Jurkat, Clone E6-1 (cell line): ENCODE data around the gene PAFAH1B2.
"Not testable (repeated sequence)": the region's sequence is repeated elsewhere in the genome, so short reads cannot be mapped to it uniquely, and the experiment has no call there.

Experiments
- DNase-seq: peaks from one replicate; pipeline ENCODE4 v3.0.0-alpha.2; 2011; ENCODE audit warnings: low read depth, low spot score
- H3K4me3 ChIP-seq: 2 replicates; pipeline ENCODE4 v1.5.1; 2011; ENCODE audit warnings: mild to moderate bottlenecking, low read length, control low read depth, moderate library complexity

PAFAH1B2 gene

DNA sequence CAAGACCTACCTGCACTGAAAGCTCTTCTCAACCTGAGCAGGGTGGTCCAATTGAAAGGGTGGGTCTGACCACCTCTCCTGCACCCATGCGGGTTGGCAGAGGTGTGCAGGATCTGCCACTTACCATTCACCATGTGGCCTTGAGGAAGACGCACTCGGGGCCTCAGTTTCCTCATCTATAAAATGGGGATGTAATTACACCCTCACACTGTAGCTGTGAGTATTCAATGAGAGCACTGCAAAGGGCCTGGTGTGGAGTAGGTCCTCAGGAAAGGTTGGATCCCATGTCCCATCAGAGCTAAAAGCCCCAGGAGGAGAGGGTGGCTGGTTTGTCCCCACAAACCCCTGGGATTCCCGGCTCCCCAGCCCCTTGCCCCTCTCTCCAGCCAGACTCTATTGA is 54.5 kb downstream of the PAFAH1B2 start:
- no peak overlapping the region for H3K4me3 ChIP-seq

GRCh38 chr11:117199053-117199915 is 55.2 kb downstream of the PAFAH1B2 start, which contains the start of gene TAGLN:
TAGLN (plus strand) TSS chr11:117199370; CDS start chr11:117203014, 3,644 bp downstream.
- DNase-seq, result no peak
- H3K4me3 ChIP-seq, result no peak within 1 kb of the TSS

More for the DNA sequence above, 54.5 kb downstream of the PAFAH1B2 start:
- no peak for DNase-seq

DNA sequence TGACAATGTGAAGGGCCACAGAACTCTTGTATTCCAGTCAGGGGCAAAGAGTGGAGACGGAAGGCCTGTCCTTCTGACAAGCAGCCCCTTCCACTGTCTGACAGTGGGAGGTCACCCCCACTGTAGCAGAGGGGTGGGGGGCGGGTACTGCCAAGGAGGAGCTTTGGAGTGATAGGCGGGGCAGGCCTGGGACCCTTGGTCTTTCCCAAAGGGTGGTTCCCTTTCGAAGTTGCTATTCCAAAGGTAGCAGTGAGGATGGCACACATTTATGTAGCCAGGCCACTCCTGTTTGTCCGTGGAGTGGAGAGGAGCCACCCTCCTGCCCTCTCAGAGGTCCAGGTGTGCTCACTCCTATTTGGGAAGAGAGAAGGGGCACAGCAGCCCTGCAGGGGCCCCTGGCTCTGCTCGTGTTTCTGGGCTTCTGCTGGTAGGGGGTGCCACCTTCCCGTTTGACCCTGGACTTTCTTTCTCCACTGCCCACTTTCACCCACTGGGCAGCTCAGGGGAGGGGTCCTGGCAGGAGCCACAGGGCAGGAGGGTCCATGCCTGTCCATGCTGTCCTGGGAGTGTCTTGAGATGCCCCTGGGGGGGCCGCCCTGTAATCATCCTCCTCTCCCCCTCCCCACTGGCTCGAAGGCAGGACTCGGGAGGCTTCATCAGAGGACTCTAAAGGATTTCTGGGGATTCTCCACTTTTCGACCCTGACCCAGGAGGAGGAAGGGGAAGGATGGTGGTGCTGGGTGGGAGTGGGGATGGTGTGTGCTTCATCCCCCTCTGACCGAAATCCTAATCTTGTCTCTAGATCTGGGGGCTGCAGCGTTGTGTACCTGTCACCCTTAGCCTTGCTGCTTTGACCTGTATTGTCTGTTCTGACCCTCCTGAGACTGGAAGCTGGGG is 56.1 kb downstream of the PAFAH1B2 start:
- no peak for DNase-seq
- H3K4me3 ChIP-seq, result no peak overlapping the region

DNA sequence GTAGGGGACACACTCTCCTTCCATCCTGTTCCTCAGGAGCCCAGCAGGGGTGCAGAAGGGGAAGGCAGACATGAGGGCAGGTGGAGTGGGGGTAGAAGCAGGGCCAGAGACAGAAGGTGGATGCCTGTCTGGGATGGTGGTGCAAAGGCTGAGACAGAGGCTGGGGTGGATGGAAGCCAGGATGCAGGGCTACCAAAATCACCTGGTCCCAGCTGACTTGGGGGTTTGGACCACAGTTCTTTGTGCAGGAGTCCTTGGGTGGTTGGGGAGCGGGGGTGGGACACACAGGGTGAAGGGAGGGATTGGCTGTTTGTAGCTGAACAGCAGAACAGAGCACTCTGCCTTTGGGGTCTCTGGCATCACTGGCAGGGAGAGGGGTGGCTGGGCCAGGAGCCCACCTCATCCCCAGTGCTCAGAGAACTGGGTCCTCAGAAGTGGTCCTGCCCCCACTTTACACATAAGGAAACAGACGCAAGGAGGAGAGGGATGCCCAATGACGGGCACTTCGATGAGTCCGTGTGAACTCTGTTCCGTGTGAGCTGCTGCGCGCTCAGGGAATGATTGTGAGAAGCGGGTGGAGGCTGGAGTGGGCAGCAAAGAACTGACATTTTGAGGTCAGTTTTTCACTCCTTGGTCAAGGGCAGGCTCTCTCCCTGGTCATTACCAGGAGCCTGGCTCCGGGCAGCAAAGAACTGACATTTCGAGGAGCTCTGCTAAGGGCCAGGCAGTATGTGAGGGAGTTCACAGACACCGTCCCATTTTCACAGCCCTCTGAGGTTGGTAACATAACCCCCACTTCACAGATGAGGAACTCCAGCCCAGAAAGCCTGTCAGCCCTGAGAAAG is 56.9 kb downstream of the PAFAH1B2 start:
- no peak for DNase-seq
- no peak overlapping the region for H3K4me3 ChIP-seq

- H3K4me3 ChIP-seq, result no peak overlapping the region
- DNase-seq, result no peak
These were observed 57.7 kb downstream of the PAFAH1B2 start for GRCh38 chr11:117201658-117202305.

DNA sequence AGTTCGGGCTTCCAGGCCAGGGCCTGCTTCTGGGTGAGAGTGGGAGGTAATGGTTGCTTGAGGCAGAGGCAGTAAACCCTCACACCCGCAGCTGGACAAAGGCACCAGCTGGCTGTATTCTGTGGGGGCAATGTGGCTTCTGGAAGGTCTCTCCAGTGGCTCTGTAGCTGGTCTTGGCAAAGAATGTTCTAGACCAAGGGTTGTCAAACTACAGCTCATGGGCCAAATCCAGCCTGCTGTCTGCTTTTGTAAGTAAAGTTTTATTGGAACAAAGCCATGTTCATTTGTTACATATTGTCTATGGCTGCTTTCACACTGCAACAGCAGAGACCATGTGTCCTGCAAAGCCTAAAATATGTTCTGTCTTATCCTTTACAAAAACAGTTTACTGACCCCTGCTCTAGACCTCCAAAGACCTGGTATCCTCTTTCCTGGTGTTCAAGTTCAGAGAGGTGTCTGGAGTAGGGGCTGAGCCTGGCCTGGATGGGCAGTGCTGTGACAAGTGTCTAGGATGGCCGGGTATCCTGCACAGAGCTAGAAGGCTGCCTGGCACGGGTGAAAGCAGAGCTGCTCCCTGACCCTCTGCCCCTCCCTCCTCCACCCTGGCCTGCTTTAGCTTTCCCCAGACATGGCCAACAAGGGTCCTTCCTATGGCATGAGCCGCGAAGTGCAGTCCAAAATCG is 58.4 kb downstream of the PAFAH1B2 start:
- no peak for DNase-seq
- H3K4me3 ChIP-seq, result no peak overlapping the region

DNA sequence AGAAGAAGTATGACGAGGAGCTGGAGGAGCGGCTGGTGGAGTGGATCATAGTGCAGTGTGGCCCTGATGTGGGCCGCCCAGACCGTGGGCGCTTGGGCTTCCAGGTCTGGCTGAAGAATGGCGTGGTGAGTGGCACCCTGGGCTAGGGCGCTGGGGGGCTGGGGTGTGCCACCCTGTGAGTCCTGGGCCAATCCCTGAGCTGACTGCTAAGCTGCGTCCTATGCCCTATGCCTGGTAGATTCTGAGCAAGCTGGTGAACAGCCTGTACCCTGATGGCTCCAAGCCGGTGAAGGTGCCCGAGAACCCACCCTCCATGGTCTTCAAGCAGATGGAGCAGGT is 59.0 kb downstream of the PAFAH1B2 start:
- DNase-seq, result no peak
- H3K4me3 ChIP-seq, result no peak overlapping the region

GRCh38 chr11:117204283-117205080 is 60.4 kb downstream of the PAFAH1B2 start:
- H3K4me3 ChIP-seq, result no peak overlapping the region
- no peak for DNase-seq

DNA sequence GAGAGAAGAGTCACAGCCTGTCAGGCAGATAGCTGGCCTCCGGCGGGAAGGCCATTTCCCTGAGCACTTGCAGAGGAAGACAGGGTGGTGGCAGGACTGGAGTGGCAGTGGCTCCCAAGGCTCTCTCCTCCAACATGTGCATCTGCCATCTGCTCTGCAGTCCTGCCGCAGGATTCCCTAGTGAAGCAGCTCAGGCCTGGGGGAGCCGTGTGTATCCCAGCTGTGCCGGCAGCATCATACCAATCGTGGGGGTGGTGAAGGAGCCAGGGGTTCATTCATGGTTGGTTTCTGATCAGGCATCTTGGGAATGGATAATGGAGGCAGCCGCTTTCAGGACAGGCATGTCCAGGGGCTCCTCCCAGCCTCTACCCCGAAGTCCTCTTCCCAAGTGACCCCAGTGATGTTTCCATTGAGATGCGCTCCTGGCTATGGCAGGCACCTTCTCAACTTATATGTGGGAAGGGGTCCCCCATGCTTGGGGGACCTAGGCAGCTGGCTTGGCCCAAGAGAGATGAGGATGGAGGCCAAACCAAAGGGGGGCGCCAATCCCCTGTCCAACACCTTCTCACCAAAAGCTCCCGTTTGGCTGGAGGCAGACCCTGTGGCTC is 61.2 kb downstream of the PAFAH1B2 start:
- H3K4me3 ChIP-seq, result no peak overlapping the region
- no peak for DNase-seq

- not testable (repeated sequence) for H3K4me3 ChIP-seq, DNase-seq
These were observed 62.0 kb downstream of the PAFAH1B2 start for GRCh38 chr11:117206111-117206510.

DNA sequence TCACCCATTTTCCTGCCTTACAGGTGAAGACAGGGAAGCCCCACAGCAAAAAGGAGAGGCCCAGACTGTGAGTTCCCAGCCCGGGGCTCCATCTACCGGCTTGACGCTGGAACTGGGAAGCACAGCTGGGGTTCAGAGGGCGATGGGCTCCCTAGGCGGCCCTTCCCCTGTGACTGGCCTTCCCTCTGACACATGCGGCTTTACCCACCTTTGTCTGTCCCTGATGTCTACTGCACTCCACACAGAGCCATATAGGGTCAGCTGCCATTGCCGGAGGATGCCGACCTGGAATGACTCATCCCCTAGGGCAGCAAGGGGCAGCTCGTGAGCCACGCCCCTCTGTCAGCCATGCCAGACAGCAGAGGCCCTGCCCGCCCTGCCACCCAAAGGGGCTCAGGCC is 62.8 kb downstream of the PAFAH1B2 start:
- H3K4me3 ChIP-seq, DNase-seq: not testable (repeated sequence)

GRCh38 chr11:117207481-117207880 is 63.4 kb downstream of the PAFAH1B2 start:
- not testable (repeated sequence) for DNase-seq, H3K4me3 ChIP-seq

- not testable (repeated sequence) for DNase-seq, H3K4me3 ChIP-seq
These were observed 64.6 kb downstream of the PAFAH1B2 start for GRCh38 chr11:117208710-117209109.

DNA sequence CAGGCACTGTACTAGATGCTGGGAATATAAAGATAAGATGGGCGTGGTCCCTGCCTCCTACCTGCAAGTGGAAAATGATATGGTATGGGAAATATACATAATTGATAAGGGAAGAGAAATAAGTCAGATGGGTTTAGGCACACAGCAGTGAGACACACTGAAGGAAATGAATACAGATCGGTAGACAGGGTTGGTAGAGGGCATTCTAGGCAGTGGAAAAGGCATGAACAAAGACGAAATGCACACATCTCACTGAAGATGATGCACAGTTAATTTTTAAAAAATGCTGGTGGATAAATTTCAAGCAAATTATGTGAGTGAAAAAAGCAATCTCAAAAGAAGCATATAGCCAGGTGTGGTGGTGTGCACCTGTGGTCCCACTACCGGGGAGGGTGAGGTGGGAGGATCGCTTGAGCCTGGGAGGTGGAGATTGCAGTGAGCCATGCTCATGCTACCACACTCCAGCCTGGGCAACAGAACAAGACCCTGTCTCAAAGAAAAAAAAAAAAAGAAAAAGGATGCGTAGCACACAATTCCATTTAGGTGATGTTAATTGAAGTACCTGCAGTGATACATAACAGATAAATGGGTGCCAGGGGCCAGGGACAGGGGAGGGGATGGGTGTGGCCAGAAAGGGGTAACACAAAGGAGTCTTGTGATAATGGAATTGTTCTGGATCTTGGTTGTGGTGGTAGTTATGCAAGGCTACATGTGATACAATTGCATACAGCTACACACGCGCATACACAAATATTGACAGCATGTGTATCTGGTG is 65.5 kb downstream of the PAFAH1B2 start:
- not testable (repeated sequence) for DNase-seq, H3K4me3 ChIP-seq

- no peak for DNase-seq
- H3K4me3 ChIP-seq, result no peak overlapping the region
These were observed 66.5 kb downstream of the PAFAH1B2 start for GRCh38 chr11:117210620-117211019.

- no peak overlapping the region for H3K4me3 ChIP-seq
- DNase-seq, result no peak
These were observed 68.7 kb downstream of the PAFAH1B2 start for GRCh38 chr11:117212697-117213355.
